ENCODE data around the gene ALOX15. TPM values are rescaled to one million over a fixed set of nuclear protein-coding genes. Genes with fewer than 3 reads are reported as not detected.

The ALOX15 gene
- total RNA-seq, 4 donors from 2014 or later = not detected

DNA sequence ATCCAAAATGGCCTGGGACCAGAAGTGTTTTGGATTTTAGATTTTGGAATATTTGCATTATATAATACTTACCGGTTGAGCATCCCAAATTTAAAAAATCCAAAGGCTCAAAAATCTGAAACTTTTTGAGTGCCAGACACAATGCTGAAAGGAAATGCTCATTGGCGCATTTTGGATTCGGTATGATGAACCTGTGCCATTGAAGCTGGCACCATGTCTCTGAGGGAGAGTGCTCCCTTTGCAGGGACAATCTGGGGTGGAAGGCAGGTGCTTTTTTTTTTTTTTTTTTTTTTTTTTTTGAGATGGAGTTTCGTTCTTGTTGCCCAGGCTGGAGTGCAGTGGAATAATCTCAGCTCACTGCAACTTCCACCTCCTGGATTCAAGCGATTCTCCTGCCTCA is 39.4 kb downstream of the ALOX15 start:
- DNase-seq (ENCODE audit: low spot score in 2 of 2) = no peak
- peaks cover 0 to 20% of the 10 kb centered on the region in 2 donors for H3K27me3 ChIP-seq
- TF ChIP-seq POLR2A (IDR thresholded peaks at IDR 0.05) (no peak), EP300 (IDR thresholded peaks at IDR 0.05) (no peak)
- TF ChIP-seq, protein P1, sequence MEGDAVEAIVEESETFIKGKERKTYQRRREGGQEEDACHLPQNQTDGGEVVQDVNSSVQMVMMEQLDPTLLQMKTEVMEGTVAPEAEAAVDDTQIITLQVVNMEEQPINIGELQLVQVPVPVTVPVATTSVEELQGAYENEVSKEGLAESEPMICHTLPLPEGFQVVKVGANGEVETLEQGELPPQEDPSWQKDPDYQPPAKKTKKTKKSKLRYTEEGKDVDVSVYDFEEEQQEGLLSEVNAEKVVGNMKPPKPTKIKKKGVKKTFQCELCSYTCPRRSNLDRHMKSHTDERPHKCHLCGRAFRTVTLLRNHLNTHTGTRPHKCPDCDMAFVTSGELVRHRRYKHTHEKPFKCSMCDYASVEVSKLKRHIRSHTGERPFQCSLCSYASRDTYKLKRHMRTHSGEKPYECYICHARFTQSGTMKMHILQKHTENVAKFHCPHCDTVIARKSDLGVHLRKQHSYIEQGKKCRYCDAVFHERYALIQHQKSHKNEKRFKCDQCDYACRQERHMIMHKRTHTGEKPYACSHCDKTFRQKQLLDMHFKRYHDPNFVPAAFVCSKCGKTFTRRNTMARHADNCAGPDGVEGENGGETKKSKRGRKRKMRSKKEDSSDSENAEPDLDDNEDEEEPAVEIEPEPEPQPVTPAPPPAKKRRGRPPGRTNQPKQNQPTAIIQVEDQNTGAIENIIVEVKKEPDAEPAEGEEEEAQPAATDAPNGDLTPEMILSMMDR (IDR thresholded peaks at IDR 0.05) = no peak
- WGBS, 2 donors = 71 to 80% methylated on average over 5 of the region's 5 CpGs
- H3K4me3 ChIP-seq = no peak overlapping the region
- no peaks in the 10 kb centered on the region for H3K9me3 ChIP-seq
- peaks cover 0 to 28% (median 2%) of the 10 kb centered on the region in 4 donors for H3K4me1 ChIP-seq
- no peak overlapping the region for H3K27ac ChIP-seq
- H3K36me3 ChIP-seq = no peaks in the 10 kb centered on the region

DNA sequence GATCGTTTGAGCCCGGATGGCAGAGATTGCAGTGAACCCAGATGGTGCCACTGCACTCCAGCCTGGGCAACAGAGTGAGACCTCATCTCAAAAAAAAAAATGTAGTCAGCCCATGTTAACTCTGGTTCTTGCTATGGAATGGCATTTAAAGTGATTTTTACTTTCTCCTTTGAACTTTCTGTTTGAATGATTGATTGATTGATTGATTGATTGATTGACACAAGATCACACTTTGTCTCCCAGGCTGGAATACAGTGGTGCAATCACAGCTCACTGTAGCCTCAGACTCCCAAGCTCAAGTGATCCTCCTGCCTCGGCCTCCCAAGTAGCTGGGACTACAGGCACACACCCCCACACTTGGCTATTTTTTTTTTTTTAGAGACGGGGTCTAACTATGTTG is 40.2 kb downstream of the ALOX15 start:
- no peak for DNase-seq (ENCODE audit: low spot score in 2 of 2)
- no peaks in the 10 kb centered on the region for H3K36me3 ChIP-seq
- no peak overlapping the region for H3K27ac ChIP-seq
- H3K27me3 ChIP-seq = peaks cover 0 to 24% of the 10 kb centered on the region in 2 donors
- peaks cover 0 to 28% (median 2%) of the 10 kb centered on the region in 4 donors for H3K4me1 ChIP-seq
- WGBS, 2 donors = 90 to 93% methylated on average over 4 of the region's 4 CpGs
- no peaks in the 10 kb centered on the region for H3K9me3 ChIP-seq
- TF ChIP-seq, protein P1 (IDR thresholded peaks at IDR 0.05) = no peak
- no peak for TF ChIP-seq POLR2A (IDR thresholded peaks at IDR 0.05)
- no peak for TF ChIP-seq EP300 (IDR thresholded peaks at IDR 0.05)
- H3K4me3 ChIP-seq = no peak overlapping the region

DNA sequence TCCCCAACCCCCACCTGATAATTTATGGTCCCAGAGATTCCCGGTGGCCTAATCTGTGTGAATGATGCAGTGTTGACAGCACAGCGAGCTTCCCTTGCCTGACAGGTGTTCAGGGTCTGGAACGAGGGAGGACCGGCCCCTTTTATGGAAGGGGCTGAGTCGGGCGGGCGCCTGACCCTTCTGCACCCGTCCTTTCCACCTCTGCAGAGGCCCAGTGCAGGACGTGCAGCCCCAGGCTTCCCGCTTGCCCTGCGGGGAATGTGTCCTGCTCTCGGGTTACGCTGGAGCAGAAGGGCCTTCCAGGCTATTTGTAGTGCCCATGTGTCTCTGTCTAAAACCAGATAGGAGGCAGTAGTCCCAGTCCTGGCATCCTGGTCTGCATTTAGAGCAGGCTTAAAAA is 40.9 kb downstream of the ALOX15 start:
- DNase-seq (ENCODE audit: low spot score in 2 of 2) = no peak
- 72 to 76% methylated on average over 13 of the region's 13 CpGs for WGBS, 2 donors
- Histone ChIP-seq H3K4me1 (peaks cover 0 to 23% (median 2%) of the 10 kb centered on the region in 4 donors), H3K27ac (no peak overlapping the region), H3K4me3 (no peak overlapping the region), H3K27me3 (peaks cover 0 to 24% of the 10 kb centered on the region in 2 donors), H3K9me3 (no peaks in the 10 kb centered on the region), H3K36me3 (no peaks in the 10 kb centered on the region)
- no peak for TF ChIP-seq POLR2A (IDR thresholded peaks at IDR 0.05)
- TF ChIP-seq EP300 (IDR thresholded peaks at IDR 0.05) = no peak
- TF ChIP-seq, protein P1 (IDR thresholded peaks at IDR 0.05) = no peak

DNA sequence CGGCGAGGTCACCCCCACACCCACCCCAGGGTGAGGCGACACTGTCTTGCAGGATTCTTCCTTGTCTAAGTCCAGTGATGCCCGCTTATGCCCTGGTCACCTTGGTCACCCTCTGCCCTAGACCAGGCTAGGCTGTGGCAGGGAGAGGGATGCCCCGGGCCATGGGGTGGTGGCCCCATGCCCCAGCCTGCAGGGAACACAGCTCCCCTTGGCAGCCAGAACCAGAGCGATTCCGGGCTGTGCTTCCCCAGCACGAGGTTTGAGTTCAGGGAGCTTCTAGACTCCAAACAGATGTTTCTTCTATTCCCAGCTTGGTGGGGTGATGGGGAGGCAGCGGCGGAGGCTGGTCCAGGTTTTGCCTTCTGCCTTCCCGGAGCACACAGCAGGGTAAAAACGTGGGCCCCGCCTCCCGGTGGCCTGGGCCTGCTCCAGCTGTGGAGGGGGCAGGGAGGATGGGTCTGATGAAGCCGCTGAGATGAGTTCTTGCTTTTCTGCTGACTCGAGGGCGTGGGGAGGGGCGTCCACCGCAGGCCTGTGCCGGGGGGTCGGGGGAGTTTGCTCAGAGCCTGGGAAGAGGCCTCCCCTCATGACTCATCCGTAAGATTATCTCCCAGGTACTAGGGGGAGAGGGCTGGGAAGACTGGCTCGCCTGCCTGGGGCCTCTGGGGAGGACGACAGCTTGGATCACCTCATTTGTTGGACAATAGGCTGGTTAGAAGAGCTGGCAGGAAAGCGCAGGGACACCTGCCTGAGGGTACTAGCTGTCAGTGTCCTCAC is 41.8 kb downstream of the ALOX15 start:
- H3K36me3 ChIP-seq = no peaks in the 10 kb centered on the region
- H3K4me3 ChIP-seq = no peak overlapping the region
- peak overlapping the region in 2 of 4 donors; percentile 19 to 31 for H3K27ac ChIP-seq
- TF ChIP-seq, protein P1 (IDR thresholded peaks at IDR 0.05) = no peak
- no peak for TF ChIP-seq POLR2A (IDR thresholded peaks at IDR 0.05)
- no peak for TF ChIP-seq EP300 (IDR thresholded peaks at IDR 0.05)
- no peak for DNase-seq (ENCODE audit: low spot score in 2 of 2)
- 27 to 52% methylated on average over 18 of the region's 25 CpGs for WGBS, 2 donors
- peaks cover 0 to 24% of the 10 kb centered on the region in 2 donors for H3K27me3 ChIP-seq
- H3K4me1 ChIP-seq = peaks cover 0 to 25% (median 3%) of the 10 kb centered on the region in 4 donors
- no peaks in the 10 kb centered on the region for H3K9me3 ChIP-seq

DNA sequence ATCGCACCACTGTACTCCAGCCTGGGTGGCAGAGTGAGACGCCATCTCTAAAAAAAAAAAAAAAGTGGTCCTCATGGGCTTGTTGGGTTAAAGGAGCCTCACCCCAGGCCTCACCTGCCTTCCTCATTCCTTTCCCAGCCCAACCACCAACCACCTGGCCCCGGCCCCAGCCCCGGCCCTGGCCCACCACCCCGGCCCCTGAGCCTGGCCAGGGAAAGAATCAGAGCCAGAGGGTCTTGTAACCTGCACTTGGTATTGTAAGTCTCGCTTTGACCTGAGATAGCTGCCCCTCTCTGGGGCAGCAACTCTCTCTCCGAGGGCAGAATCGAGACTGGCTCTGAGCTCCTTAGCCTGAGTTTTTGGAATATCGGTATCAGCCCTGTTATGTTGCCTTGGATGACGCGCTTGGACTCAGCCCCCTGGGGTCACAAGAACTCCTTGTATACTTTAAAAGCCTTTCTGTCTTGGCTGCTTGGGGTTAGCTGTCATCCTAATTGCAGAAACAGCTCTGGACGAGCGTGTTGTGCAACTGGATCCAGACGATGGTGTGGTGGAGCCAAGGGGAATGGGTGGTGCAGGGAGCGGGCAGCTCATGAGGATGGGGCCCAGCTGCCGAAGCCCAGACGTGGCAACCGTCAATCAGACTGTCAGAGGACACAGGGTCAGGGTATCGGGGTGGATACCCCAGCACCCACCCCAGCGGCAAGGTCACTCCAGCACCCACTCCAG is 42.5 kb downstream of the ALOX15 start:
- TF ChIP-seq, protein P1 (IDR thresholded peaks at IDR 0.05) = no peak
- TF ChIP-seq EP300 (IDR thresholded peaks at IDR 0.05) (no peak), POLR2A (IDR thresholded peaks at IDR 0.05) (no peak)
- H3K27ac ChIP-seq = peak overlapping the region in 2 of 4 donors; percentile 26 to 36
- DNase-seq (ENCODE audit: low spot score in 2 of 2) = no peak
- WGBS, 2 donors = 73 to 75% methylated on average over 19 to 20 of the region's 20 CpGs
- H3K9me3 ChIP-seq = no peaks in the 10 kb centered on the region
- H3K27me3 ChIP-seq = peaks cover 0 to 24% of the 10 kb centered on the region in 2 donors
- H3K36me3 ChIP-seq = no peaks in the 10 kb centered on the region
- H3K4me3 ChIP-seq = no peak overlapping the region
- peaks cover 0 to 21% (median 2%) of the 10 kb centered on the region in 4 donors for H3K4me1 ChIP-seq
